Spleen (tissue), 7 donors: ENCODE measurements around the gene MAP3K2.

Experiments
- POLR2A ChIP-seq, 3 donors: fragments of 450-650 bp; IDR thresholded peaks; one replicate each; pipeline ENCODE4 v1.5.1; 2017; ENCODE audit warnings: antibody characterized with exemption in 3 of 3, mild to moderate bottlenecking in 1 of 3
- POLR2AphosphoS5 ChIP-seq, 3 donors: sonication (generic); formaldehyde crosslinking; IDR thresholded peaks; one replicate each; pipeline ENCODE4 v1.5.1; 2017; ENCODE audit warnings: antibody characterized with exemption in 3 of 3
- TF ChIP-seq, protein P1 (sequence below), 11 experiments: fragments of 200-600 bp in 7 of 11; fragments of 450-650 bp in 4 of 11; sonication (generic) in 4 of 11; IDR thresholded peaks in 8 of 11; conservative IDR thresholded peaks in 3 of 11; 1 replicate in 7 of 11; 2 replicates in 4 of 11; pipeline versions ENCODE4 v1.4.0 to v1.8.0; 2016 to 2021; ENCODE audit warnings: antibody characterized with exemption in 11 of 11, inconsistent platforms in 4 of 11, mild to moderate bottlenecking in 1 of 11
- donor health status: DM: no; HTN: no; CAD: no; lungs with moderate emphysema.
- donor health status: DM: no; HTN: no; CAD: no.
- donor health status: DM: no; HTN: no; CAD: no.

DNA sequence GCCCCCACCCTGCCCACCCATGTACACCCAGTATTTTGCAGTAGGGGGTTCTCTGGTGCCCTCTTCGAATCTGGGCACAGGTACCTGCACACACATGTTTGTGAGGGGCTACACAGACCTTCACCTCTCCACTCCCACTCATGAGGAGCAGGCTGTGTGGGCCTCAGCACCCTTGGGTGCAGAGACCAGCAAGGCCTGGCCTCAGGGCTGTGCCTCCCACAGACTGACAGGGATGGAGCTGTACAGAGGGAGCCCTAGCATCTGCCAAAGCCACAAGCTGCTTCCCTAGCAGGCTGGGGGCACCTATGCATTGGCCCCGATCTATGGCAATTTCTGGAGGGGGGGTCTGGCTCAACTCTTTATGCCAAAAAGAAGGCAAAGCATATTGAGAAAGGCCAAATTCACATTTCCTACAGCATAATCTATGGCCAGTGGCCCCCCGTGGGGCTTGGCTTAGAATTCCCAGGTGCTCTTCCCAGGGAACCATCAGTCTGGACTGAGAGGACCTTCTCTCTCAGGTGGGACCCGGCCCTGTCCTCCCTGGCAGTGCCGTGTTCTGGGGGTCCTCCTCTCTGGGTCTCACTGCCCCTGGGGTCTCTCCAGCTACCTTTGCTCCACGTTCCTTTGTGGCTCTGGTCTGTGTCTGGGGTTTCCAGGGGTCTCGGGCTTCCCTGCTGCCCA is 39.7 kb upstream of the MAP3K2 start:
- TF ChIP-seq, protein P1, sequence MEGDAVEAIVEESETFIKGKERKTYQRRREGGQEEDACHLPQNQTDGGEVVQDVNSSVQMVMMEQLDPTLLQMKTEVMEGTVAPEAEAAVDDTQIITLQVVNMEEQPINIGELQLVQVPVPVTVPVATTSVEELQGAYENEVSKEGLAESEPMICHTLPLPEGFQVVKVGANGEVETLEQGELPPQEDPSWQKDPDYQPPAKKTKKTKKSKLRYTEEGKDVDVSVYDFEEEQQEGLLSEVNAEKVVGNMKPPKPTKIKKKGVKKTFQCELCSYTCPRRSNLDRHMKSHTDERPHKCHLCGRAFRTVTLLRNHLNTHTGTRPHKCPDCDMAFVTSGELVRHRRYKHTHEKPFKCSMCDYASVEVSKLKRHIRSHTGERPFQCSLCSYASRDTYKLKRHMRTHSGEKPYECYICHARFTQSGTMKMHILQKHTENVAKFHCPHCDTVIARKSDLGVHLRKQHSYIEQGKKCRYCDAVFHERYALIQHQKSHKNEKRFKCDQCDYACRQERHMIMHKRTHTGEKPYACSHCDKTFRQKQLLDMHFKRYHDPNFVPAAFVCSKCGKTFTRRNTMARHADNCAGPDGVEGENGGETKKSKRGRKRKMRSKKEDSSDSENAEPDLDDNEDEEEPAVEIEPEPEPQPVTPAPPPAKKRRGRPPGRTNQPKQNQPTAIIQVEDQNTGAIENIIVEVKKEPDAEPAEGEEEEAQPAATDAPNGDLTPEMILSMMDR (IDR thresholded peaks at IDR 0.05 in 8 of 11, conservative IDR thresholded peaks at IDR 0.05 in 3 of 11) = no peak
- no peak for TF ChIP-seq POLR2A (IDR thresholded peaks at IDR 0.05)
- no peak for TF ChIP-seq POLR2AphosphoS5 (IDR thresholded peaks at IDR 0.05)
